HG03159 (cell line): ENCODE results near the gene CRIM1.

Experiments
- ATAC-seq: cut with Tn5 transposase; IDR thresholded peaks from one replicate; pipeline ENCODE4 v1.9.1; 2021; ENCODE audit warnings: mild to moderate bottlenecking, moderate library complexity; ENCODE audit not compliant: unreplicated experiment

The CRIM1 gene

DNA sequence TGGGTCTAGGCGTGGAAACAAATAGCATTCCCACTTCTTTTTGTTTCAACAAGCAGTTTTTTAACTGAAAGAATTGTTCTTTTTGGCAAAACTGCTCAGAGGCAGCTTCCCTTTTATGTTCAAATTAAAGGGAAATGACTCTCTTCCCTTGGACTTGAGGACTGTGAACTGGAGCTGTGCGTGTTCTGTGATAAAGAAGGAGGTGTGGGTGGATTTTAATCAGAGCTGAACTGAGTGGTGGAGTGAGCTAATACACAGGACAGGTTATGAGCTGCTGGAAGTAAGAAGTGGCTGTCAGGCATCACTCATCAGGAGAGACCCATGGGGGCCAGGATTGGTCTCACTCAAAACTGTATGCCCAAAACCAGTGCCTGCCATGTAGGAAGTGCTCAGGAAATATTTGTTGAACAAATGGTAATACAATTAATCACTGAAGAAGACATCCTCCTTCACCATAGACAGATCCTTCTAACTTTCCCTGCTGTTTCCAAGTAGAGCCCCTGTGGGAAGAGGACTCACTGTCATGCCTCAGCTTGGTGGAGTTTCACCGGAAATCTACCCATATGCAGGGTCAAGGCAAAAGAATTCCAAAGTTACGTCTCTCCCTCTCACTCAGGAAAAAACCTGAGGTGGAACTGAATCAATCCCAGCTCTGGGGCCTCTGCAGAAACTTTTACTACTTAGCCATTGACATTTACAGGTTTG, 186.5 kb downstream of the CRIM1 start:
- ATAC-seq = no peak

DNA sequence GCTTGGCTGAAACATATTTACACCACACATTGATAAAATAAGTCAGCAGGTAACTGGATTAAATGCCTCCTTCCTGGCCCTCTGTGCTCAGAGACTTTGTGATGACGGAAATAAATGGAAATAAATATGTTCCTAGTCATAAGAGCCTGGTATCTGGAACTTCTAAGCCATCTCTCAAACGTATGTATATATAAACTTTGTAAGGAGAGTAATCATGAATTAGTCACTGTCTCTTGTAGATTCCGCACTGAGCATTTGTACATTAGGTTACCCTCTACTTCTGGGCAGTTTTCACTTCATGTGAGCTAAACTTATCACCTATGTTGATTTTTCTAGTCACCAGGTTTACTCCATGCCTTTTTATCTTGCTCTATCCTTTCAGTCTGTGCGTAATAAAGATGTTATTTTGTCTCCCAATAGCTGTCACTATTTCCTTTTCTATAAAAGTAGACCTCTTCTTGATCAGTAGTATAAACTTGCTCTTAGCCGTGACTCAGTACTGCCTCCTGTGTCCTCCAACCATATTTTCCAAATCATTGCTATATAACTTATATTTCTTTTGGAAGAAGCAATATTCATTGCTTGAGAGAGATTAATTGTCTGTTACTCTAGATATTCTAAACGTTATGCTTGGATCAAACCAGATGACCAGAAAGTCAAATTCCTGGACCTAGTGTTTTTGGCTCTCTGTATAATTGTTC, 189.2 kb downstream of the CRIM1 start:
- no peak for ATAC-seq

DNA sequence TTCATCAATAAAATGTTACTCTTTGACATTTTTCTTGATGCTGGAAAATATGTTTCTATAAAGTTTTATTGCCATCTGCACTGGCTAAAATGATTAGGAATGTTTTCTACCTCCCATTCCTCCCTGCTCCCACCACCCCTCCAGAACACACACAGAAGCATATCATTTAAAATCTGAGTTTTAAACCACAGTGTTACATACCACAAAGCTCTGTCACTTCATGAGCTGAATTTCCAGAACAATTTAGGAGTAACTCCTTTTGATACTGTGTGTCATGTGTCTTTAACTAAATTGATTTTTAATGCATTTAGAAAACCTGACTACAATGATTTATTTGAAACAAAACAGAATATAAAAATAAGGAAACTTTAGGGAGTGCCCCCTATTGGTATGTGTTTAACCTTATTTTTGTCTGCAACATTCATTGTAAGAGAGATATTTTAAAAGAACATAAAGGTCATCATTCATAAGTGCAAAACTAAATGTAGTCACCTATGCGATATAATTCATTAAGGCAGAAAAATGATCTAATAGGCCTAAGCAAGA, 190.4 kb downstream of the CRIM1 start:
- ATAC-seq = no peak

DNA sequence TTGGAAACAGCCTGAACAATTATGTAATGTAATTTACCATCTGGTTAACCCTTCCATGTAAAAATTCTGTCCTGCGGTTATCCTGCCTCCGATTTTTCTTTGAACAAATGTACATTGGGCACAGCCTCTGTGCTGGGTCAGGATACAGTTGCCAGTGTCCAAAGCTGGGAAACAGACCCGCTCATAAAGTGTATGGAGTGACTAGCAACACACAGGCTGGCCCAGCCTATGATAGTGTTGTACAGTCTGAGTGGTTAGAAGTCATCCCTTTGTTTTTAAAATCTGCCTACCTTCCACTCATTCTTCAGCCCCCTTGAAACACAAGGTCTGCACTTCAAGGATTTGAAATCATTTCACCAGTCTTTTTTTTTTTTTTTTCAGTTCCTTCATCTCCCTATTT, 192.3 kb downstream of the CRIM1 start:
- no peak for ATAC-seq

DNA sequence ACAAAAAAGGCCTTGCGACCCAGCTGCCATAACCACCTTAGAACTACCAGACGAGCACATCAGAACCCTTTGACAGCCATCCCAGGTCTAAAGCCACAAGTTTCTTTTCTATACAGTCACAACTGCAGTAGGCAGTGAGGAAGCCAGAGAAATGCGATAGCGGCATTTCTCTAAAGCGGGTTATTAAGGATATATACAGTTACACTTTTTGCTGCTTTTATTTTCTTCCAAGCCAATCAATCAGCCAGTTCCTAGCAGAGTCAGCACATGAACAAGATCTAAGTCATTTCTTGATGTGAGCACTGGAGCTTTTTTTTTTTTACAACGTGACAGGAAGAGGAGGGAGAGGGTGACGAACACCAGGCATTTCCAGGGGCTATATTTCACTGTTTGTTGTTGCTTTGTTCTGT, 193.6 kb downstream of the CRIM1 start:
- no peak for ATAC-seq

DNA sequence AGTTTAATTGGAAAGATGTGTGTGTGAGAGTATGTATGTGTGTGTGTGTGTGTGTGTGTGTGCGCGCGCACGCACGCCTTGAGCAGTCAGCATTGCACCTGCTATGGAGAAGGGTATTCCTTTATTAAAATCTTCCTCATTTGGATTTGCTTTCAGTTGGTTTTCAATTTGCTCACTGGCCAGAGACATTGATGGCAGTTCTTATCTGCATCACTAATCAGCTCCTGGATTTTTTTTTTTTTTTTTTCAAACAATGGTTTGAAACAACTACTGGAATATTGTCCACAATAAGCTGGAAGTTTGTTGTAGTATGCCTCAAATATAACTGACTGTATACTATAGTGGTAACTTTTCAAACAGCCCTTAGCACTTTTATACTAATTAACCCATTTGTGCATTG, 194.4 kb downstream of the CRIM1 start:
- ATAC-seq = no peak

DNA sequence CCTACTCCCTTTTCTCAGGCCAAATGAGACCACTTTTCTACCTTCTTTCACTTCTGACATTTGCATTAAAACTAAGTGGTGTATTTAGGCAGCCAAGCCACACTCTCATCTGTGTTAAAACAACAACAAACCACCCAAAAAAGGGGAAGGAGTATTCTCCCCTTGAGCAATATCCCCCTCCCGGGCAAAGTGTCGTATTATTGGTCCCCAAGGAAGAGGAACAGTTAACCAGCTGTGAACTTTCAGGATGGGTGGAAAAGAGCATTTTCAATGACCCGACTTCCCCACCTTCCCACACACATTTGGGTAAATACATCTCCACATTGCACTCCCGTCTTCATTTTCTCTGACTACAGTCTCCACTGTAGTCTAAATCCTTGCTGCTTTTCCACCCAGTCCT, 198.1 kb downstream of the CRIM1 start:
- ATAC-seq = no peak

DNA sequence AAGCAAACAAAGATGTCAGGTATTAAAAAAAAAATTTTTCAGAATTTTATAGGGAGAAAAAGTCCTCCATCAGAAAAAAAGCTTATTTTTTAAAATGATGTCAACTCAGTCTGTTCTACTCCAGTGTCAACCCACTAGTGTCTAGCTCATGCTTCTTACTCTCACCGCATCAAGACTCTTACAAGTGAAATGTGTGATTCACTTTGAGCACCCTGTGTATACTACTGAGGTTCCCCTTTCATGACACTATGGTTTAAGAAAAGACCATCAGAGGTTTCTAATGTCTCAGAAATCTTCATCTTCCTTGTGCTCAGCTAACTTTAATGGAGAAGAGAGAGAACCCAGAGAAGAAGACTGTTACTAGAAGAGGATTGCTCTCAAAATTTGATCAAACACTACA, 199.0 kb downstream of the CRIM1 start:
- ATAC-seq = no peak

DNA sequence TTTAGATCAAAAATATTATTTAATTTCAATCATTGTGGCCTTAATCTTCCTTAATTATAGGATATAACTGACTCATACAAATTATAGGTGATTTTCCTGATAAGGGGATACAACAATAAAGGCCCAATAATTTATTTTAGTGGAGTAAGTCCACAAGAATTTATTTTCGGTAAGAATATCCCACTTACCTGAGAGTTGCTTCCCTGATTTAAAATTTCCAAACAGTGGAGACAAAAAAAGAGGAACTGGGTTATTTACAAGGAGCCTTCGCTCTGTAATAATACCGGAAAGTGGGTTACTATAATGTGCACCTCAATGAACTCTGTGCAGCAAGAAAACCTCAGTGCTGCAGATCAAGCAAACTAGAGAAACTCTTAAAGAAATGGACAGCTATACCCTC, 200.2 kb downstream of the CRIM1 start:
- no peak for ATAC-seq

DNA sequence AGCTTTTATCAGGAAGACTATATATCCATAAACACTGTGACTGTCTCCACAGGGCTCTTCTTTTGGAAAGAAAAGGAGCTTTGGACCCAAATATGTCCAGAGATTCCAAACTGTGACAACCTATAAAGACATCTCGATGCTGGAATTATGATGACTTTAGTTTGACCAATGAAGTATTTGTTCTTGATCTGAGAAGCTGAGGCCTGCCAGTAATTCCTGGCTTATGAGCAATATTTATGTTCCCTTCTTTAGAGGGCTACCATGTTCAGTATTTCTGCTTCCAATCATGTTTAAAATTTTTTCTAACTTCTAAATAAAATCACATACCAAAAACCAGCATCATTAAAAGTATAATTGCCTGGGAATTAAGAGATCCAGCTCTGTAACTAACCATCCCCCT, 201.3 kb downstream of the CRIM1 start:
- no peak for ATAC-seq

DNA sequence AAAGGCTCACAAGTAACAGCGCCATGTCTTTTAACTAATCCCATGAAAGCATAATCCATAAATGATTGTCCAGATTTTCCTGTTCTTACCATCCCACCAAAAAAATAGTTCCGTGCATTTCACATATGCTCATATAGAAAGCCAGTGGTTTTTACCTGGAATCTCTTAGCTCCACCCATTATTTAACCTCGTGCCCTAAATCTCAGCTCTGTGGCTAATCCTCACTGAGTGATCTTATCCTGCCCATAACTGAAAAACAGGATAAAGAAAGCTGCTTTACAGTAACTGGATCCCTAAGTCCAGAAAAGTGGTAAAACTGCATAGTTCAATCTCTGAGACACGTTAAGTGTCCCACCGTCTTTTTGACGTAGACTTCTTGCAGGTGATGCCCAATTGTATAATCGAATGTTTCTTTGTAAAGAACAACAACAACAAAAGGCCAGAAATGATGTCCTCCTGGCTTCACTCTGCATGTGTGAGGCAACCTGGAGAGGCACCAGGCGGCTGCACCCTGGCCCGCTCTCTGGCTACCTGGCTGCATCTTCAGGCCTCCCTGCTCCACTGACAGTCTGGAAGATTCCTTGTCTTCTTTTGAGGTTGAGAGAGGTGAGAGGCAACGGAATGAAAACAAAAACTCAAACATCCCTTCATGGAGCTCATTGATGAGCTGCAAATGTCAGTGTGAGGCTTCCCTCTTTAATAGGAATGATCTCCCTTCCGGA, 203.8 kb downstream of the CRIM1 start:
- no peak for ATAC-seq

DNA sequence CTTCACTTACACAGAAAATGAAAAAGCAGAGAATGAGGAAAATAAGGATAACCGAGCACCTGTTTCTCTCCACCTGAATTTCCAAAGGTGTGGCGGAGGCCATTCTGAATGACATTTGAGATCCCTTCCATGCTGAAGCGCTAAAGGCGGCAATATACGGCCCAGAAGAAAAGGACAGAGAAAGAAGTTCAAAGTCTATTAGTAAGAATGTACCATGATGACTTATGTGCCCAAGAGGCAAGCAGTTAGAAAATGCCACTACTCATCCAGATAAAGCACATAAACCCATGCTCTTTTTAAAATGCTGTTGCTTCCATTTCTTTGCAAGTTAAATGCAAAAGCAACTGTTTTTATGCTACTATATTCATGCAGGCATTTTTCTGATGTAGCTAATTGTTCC, 205.1 kb downstream of the CRIM1 start:
- ATAC-seq = no peak

DNA sequence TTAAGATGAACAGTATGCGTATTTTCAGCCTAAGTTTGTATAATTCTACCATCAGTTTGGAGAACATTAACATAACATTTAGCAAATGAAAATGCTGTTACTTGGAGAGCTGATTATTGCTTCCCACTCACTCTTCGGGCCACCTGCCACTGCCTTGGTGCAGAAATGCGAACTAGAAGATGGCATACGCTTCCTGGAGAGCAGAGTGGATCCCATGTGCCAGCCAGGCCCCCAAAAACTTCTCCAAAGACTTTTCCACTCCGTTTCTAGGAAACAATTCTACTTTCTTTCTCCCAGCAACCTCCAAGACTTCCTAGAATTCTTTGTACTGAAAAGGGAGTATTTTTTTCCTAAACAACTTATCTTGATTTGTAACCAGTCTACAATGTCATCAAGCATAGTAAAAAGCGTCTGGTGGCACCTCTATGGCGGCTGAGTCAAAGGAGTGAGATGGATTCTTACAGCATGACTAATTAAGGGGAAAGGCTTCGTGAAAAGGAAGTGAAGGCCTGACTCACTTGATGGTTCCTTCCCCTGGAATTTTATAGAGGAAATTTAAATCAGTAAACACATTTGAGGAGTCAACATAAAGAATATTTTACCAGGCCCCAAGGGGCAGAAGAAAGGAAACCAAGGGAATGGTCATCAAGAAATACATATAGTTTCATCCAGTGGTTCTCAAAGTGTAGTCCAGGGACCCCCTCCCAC, 205.8 kb downstream of the CRIM1 start:
- no peak for ATAC-seq

DNA sequence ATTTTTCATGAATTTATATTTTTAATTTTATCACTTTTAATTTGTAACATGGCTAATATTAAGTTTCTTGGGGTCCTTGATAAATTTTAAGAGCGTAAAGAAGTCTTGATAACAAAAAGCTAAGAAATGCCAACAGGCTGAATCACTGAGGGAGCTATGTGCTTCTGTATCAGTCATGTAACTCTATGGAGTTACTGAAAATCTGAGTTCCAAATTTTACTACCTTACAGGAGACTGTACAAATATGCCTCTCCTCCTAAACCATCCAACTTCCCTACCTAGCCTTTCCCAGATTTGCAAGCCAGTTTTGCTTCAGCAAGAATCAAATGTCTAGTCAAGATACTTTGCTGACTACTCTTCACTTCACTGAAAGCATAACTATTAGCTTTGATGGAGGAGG, 206.7 kb downstream of the CRIM1 start:
- no peak for ATAC-seq

DNA sequence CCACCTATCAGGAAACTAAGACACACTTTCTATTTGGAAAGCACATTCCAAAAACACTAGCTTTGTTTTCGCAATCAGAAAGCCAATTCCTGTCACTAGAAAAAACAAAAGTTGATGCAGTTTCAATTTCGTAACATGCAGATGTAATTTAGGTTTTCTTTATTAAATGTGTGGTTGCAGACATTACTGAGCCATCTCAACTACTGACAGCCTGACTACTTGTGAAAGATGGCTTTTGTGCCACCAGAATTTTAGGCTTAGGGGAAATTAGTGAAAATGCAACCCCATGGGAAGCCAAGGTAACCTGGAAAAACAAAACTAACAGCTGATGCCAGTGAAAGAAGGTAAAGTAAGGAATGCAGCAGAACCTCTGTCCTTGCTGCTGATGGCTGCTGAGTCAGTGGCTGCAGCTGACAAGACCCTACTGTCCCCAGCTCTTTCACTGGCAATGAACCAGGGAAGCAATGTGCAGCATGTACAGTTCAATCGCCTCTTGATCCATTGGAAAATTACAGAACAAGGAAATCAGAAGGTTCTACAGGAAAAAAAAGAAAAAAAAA, 207.5 kb downstream of the CRIM1 start:
- no peak for ATAC-seq

DNA sequence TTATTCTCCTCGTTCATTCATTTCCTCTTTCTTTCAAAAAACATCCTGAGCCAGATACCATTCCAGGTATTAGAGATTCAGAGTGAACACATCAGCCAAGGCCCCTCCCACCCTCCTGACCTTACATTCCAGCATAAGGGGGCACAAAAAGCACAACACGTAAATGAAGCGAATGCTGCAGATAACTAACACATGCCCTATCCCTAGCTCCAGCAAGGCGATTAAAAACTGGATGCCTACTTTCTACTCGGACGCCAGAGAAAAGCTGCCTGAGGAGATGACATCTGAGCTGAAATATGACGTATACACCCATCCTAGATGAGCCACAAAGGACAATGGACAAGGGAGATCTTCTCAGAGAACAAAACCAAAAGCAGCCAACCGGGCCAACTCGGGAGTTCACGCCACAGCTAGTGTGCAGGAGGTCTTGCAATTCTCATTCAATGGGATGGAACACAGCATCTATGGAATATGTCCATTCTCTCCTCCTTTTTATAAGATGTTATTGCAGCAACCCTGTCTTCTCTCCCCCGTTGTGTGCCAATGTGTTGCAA, 208.9 kb downstream of the CRIM1 start:
- no peak for ATAC-seq

DNA sequence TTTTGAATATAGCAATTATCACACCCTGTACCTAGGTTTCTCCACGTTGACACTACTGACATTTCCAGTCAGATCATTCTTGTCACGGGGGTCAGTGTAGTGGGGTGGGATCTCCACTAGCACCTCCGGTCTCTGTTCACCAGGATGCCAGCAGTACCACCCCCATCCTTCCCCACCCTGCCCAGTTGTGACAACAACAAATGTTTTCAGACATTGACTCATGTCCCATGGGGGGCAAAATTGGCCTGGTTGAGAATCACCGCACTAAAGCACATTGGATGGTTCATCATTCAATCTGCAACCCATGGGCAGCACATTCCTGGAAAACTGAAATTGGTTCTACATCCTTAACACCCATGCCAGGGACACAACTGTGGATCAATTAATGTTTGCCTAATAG, 210.1 kb downstream of the CRIM1 start:
- no peak for ATAC-seq

DNA sequence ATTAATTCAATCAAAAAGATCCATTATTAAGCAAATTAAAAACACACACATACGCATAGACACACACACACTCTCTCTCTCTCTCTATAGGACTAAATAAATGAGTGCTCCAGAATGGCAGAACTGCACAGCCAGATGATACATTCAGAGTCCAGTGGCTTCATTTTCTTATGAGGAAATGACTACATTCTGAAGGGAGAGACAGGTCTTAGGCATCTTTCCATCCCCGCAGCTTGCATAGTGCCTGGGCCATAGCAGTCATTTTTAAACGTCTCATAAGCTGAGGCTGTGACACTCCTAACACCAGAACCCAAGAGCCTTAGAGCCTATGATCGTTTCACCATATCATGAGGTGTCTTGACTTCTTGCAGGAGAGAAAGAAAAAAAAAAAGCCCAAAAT, 211.3 kb downstream of the CRIM1 start:
- no peak for ATAC-seq

DNA sequence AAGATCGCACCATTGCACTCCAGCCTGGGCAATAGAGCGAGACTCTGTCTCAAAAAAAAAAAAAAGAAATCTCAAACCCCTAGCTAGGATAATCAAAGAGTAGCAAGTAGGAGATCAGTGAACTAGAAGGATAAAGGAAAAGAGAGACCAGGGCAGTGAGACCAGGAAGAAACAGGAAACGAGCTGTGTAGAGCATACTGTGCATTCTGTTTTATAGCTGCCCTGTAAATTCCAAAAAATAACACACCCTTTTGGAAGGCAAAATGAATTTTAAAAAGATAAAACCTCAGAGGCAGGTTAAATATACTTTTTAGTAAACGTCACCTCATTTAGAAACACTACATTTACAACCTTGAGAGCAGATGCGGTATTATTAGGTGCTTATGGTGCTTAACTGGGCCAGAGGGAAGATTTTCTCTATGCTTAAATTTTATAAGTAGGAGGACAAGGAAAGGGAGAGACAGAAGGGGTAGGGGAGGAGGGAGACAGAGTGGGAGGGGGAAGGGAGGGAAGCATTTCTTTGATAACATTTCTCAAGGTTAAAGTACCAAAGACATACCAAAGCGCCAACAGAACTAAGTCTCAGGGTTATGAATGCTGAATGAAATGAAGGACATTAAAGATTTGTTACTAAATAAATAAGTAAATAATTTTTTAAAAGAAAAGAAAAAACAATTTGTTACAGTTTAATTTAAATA, 212.3 kb downstream of the CRIM1 start:
- no peak for ATAC-seq
